Stimulated activated CD4-positive, alpha-beta T cell treated with anti-CD3 and anti-CD28 coated beads, Interleukin-12 subunit alpha, Interleukin-12 subunit beta, amount 100 ng/mL, for 24 hours (primary cell): ENCODE measurements around the gene CBLIF.
"Not testable (repeated sequence)": the region's sequence is repeated elsewhere in the genome, so short reads cannot be mapped to it uniquely, and the experiment has no call there.

Source experiments
- DNase-seq, 2 experiments: peaks; one replicate each; pipeline ENCODE4 v3.0.0-alpha.2; 2020; ENCODE audit warnings: low read depth in 2 of 2

The CBLIF gene

DNA sequence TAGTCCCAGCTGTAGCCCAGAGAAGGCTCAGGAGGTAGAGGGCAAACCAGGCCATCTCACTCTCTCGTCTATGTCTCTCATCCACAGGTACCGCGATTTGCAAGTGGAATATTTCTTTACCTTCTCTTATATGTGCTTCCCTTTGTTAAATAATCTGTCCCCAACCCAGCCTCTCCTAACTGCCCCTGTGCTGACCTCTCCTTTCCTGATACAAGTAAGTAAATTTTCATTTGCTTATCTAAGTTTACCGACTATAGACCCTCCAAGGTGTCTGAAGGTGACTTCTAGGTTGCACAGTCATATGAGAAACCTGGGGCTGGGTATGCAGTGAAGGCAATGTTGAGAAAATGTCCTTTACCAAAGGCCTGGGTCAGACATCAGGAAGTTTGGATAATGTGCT is at the start of gene CBLIF:
Gene CBLIF, minus strand, starts transcription at position 101 of the 400 bp plus-strand sequence. Its CDS starts 46 bp downstream, at position 55.
- DNase-seq, result no peak

GRCh38 chr11:59894616-59895015 is 49.3 kb upstream of the CBLIF start:
- DNase-seq, result no peak

GRCh38 chr11:59891781-59892181 is 46.5 kb upstream of the CBLIF start:
- DNase-seq, result no peak

DNA sequence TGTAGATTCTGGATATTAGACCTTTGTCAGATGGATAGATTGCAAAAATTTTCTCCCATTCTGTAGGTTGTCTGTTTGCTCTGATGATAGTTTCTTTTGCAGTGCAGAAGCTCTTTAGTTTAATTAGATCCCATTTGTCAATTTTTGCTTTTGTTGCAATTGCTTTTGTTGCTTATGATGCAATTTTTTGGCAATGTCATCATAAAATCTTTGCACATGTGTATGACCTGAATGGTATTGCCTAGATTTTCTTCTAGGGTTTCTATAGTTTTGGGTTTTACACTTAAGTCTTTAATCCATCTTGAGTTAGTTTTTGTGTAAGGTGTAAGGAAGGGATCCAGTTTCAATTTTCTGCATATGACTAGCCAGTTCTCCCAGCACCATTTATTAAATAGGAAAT is 41.9 kb upstream of the CBLIF start:
- DNase-seq, result not testable (repeated sequence)

DNA sequence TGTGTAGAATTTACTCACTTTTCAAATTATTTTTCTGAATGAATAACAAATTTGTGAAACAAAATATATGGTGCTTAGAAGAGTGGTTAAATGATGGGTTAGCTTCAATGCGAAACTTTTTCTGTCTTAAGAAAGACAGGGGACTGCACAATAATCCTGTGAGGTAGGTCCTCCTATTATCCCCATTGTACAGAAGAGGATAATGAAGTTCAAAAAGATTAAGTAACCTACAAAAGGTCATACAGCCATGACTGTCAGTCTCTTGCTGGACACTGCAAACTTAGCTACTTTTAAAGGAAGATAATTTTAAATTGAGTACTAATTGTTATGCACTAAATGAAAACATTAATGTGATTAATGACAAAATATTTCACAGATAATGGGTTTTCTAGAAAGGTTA is 38.3 kb upstream of the CBLIF start:
- no peak for DNase-seq

DNA sequence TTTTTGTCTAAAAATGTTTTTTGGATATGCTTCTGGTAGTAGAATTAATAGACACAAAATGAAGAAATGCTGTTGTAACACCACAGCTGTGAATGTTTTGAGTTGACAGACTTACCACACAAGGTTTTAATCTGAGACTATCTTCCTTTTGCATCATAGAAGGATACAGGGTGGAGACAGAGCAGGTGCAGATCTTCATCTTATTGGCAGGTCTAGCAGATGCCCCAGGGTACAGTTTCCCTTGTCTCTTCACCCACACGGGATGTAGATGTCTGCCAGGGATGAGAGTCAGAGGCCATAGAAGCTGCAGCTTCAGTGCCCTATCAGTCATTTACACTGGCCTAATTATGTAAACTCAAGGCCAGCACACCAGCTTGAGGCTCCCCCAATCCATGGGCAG is 34.3 kb upstream of the CBLIF start:
- DNase-seq, result no peak

DNA sequence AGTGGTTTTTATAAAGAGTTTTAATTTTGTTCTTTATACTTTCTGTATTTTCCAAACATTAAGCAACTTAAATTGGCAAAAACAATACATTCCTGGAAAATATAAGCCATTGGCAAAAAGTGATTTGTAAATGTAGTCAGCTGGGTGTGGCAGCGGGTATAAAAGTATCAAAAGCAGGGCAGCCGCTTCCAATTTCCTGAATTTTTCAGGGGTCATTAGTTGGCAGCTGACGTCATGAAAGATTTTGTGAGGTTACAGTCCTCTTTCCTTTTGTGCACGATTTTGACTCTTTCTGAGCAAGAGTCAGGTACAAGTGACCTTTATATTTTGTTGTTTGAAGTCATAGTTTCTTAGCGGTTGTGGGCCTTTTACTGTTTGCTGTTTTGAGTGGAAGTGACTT is 33.3 kb upstream of the CBLIF start, which contains the start of gene OOSP3:
Gene OOSP3, plus strand, starts transcription at position 208 of the 400 bp plus-strand sequence. Its CDS starts 27 bp downstream, at position 235.
- no peak for DNase-seq

DNA sequence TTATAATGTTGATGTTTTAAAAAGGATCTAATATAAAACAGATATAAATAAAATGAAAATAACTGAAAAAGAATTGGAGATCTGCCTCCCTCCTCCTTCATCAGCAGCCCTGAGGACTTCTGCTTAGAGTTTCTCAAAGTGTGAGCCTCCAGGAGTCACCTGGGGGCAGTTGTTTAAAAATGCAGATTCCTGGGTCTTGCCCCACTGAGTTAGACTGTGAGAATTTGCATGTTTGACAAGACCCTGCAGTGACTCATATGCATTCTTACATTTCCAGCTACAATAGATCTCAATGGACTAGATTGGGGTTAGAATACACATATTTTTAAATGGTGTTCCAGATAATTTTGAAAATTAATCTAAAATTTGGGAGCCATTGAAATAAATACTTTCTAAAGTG is 32.5 kb upstream of the CBLIF start:
- no peak for DNase-seq

DNA sequence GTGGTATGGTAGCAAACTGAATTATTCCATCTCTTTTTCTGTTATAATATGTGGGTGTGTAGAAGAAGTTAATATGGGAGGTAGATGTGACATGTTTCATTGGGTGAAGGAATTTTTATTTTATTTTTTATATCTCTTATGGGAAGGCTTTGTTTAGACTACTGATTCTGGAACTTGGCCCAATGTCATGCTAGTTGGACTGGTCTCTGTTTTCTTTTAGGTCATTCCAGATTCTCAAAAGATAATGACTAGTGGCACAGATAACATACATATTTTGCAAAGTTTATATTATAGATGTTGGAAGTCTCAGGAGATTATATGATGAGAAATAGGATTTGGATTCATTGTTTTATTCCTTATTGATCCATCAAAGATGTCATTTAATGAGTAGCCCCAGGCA is 32.0 kb upstream of the CBLIF start:
- no peak for DNase-seq

DNA sequence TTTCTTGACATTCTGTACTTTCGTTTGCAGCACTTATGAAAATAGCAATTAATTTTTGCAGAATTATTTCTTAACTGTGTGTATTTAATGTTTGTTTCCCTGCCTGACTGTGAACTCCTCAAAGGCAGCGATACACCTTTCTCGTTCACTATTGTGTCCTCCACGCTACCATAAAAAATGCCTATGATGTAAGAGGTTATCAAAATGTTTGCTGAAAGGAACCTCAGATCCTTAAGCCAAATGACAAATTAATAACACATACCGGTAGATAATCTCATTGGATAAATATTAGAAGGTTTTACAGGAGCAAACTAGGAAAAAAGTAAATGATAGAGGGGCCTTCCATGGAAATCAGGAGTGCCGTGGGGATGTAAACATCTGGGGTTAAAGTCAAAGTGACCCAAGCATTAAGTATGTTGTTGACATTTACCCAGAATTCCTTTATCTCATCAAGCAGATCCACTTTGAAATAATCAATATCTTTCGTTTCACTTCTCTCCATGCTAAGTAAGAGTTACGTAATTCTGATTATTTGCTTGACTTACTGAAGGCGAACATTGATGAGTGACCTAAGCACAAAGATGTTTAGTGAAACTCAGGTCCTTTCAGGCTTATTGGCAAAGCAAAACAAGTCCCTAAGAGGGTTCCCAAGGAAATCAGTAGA is 30.7 kb upstream of the CBLIF start:
- DNase-seq, result no peak

- DNase-seq, result no peak
These were observed 26.8 kb upstream of the CBLIF start for GRCh38 chr11:59872076-59872475.

- no peak for DNase-seq
These were observed 22.6 kb upstream of the CBLIF start for GRCh38 chr11:59867946-59868345.

GRCh38 chr11:59866836-59867235 is 21.5 kb upstream of the CBLIF start:
- DNase-seq, result no peak

DNA sequence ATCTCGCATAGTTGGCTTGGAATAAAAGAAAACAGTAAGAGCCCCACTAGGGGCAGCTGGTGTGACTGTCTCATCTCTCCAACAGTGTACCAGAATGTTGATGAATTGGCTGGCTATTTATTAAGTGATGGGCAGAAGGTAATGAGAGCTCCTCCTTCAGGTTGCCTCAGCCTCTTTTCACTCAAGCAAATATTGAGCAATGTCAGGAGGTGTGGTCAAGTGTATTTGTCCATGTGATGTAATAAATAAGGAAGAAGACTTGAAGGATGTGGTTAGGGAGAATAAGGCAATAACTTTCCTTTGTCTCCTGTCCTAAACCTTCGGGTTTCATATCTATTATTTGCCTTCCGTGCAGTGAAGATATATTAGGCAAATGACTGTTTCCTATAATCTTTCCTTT is 21.1 kb upstream of the CBLIF start, which contains the start of gene TCN1:
Gene TCN1, minus strand, starts transcription at position 91 of the 400 bp plus-strand sequence. Its CDS starts 17 bp downstream, at position 74.
- no peak for DNase-seq

DNA sequence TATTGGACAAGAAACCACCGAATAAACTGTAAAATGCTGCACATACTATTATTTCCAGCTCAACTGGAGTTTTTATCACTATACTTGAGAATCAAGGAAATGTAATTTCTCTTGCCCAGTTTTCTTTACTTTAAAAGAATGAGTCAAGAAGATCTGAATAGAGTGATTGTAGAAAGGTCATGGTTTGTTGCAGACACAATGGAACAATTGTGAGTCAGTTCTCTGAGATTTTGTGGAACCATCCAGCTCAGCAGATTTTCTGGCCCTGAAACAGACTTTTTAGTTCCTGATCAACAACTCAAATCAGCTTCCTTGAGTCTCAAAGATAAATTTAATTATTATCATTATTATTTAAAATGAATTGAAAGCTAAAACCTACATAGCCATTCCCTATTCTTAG is 19.7 kb upstream of the CBLIF start:
- DNase-seq, result no peak

DNA sequence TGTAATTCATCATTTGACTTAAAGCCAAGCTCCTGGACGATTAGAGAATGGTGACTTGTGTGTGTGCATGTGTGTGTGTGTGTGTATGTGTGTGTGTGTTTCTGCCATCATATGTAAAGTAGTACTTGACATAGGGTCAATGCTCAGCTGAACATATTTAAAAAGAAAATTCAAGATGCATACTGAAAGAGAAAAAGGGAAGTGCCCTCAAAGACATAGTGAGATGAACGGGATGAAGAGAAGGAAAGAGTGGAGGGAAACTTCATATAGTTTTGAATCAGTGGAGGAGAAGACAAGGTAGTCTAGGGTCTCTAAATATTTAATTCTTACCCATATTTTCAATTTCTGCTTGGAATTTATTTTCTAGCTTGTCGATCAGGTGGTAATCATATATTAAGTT is 17.0 kb upstream of the CBLIF start:
- DNase-seq, result no peak

- no peak for DNase-seq
These were observed 14.4 kb upstream of the CBLIF start for GRCh38 chr11:59859673-59860072.

DNA sequence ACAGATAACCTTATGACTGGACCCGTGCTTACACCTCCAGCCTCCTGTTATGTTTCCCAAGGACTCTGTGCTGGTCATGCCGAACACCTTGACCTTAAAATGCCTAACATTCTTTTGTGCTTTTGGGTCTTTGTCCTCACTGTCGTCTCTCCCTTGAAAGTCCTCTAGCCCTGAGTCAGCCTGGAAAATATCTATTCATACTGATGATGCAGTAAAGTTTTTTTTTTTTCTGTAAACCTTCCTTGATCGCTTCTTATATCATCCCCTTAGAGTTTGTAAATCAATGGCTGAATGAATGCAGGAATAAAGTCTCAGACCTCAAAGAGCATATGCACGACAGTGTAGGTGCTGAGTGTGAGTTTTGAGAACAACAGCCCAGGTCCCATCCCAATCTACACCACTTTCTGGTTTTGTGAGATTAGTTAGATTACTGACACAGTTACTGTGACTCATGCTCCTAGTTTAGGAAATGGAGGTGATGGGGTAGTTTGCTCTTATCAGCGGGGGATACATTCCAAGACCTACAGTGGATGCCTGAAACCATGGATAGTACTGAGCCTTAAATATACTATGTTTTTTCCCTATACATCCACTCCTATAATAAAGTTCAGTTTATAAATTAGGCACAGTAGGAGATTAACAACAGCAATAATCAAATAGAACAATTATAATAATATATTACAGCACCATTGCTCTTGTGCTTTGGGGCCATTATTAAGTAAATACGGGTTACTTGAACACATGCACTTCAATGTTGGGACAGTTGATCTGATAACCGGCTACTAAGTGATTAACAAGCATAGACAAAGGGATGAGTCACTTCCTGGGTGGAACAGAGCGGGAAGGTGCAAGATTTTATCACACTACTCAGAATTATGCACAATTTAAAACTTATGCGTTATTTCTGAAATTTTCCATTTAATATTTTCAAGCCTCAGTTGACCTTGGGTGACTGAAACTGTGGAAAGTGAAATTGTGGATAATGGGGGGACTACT is 12.4 kb upstream of the CBLIF start:
- no peak for DNase-seq

GRCh38 chr11:59854871-59855270 is 9.6 kb upstream of the CBLIF start:
- no peak for DNase-seq

DNA sequence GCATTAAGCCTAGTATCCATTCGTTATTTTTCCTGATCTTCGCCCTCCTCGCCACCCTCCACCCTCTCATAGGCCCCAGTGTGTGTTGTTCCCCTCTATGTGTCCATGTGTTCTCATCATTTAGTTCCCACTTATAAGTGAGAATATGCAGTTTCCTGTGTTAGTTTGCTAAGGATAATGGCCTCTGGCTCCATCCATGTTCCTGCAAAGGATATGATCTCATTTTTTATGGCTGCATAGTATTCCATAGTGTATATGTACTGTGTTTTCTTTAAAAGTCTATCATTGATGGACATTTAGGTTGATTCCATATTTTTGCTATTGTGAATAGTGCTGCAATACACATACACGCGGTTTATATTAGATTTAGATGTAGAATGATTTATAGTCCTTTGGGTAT is 6.1 kb upstream of the CBLIF start:
- not testable (repeated sequence) for DNase-seq

DNA sequence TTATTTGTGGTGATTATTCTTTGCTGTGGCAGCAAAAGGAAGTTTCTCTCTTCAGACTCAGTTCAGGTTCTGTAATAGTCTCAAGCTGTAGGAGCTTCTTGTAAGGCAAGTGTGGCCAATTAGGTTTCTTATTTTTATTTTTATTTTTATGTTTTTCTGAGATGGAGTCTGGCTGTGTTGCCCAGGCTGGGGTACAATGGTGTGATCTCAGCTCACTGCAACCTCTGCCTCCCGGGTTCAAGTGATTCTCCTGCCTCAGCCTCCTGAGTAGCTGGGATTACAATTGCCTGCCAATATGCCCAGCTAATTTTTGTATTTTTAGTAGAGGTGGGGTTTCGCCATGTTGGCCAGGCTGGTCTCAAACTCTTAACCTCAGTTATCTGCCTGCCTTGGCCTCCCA is 4.3 kb upstream of the CBLIF start:
- DNase-seq, result not testable (repeated sequence)

- no peak for DNase-seq
These were observed 3.8 kb upstream of the CBLIF start for GRCh38 chr11:59849129-59849528.

DNA sequence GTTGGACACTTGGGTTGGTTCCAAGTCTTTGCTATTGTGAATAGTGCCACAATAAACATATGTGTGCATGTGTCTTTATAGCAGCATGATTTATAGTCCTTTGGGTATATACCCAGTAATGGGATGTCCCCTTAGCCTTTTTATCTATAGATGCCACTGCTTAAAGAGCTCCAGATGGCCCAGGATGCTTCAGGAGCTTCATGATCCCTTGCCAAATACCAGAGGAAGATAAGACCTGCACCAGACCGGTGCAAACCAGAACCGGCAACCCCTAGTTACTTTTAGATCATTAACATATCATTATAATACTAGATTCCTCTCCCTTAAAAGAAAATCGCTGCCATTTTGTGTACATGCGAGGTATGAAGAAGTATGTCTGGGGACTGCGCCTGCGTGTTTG is 3.1 kb upstream of the CBLIF start:
- not testable (repeated sequence) for DNase-seq
